HUES6 (cell line): ENCODE data around the gene POGLUT3.
A peak's percentile ranks its signal among the peaks of the same experiment; 100 is the strongest.

Experiments
- H3K27ac ChIP-seq: 2 replicates; pipeline ENCODE4 v1.7.0; 2013; ENCODE audit warnings: low read depth, mild to moderate bottlenecking, low read length, inconsistent platforms
- H3K27me3 ChIP-seq: 2 replicates; pipeline ENCODE4 v1.6.1; 2013; ENCODE audit warnings: low read length; ENCODE audit not compliant: control insufficient read depth, insufficient read depth
- H3K36me3 ChIP-seq: 2 replicates; pipeline ENCODE4 v1.6.1; 2013; ENCODE audit warnings: low read length; ENCODE audit not compliant: control insufficient read depth, insufficient read depth
- H3K4me1 ChIP-seq: 2 replicates; pipeline ENCODE4 v1.6.1; 2013; ENCODE audit warnings: low read length; ENCODE audit not compliant: control insufficient read depth, insufficient read depth
- H3K4me3 ChIP-seq: 2 replicates; pipeline ENCODE4 v1.5.1; 2013; ENCODE audit warnings: low read depth, low read length
- H3K9ac ChIP-seq: one replicate; pipeline ENCODE4 v1.6.1; 2013; ENCODE audit warnings: mild to moderate bottlenecking, low read length
- H3K9me3 ChIP-seq: 2 replicates; pipeline ENCODE4 v1.6.1; 2013; ENCODE audit warnings: low read depth, low read length; ENCODE audit not compliant: control insufficient read depth, insufficient read depth

POGLUT3 gene, protein sequence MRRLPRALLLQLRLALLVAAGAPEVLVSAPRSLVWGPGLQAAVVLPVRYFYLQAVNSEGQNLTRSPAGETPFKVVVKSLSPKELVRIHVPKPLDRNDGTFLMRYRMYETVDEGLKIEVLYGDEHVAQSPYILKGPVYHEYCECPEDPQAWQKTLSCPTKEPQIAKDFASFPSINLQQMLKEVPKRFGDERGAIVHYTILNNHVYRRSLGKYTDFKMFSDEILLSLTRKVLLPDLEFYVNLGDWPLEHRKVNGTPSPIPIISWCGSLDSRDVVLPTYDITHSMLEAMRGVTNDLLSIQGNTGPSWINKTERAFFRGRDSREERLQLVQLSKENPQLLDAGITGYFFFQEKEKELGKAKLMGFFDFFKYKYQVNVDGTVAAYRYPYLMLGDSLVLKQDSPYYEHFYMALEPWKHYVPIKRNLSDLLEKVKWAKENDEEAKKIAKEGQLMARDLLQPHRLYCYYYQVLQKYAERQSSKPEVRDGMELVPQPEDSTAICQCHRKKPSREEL

DNA sequence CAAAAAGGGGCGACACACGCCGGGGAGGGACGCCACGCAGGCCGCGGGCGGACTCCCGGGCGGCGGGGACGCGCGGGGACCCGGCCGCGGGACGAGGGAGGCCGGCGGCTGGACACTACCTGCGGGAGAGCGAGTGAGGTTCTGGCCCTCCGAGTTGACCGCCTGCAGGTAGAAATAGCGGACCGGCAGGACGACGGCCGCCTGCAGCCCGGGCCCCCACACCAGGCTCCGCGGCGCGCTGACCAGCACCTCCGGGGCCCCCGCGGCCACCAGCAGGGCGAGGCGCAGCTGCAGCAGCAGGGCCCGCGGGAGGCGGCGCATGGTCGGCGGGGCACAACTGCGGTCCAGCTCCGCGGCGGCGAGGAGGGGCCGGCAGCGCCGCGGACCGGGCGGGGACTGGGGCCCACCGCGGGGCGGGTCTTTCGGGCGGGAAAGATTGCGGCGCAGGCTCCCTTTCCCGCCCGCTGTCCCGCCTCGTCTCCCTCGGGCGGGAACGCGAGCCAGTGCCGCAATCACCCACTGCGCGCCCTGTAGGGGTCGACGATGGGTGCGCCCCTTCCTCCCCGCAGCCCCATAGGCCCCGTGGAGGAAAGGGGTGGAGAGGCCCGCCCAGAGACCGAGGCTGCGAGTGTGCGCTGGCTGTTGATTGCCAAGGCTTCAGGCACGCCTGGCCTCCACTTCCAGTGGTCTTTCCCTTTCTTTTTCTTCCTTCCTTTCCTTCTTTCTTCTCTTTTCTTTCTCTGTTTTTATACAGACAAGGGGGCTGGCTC, at the start of gene POGLUT3:
Gene POGLUT3, minus strand, starts transcription at position 339 of the 770 bp plus-strand sequence. Its CDS starts 18 bp downstream, at position 321.
- Histone ChIP-seq H3K4me1 (peaks cover 11% of the 10 kb centered on the region), H3K36me3 (no peaks in the 10 kb centered on the region), H3K4me3 (peak within 1 kb of the TSS; percentile 62), H3K27me3 (no peaks in the 10 kb centered on the region), H3K9ac (peak within 1 kb of the TSS; percentile 83), H3K27ac (peak within 1 kb of the TSS; percentile 32; the same call in 1 of the 2 replicates), H3K9me3 (no peaks in the 10 kb centered on the region)

- Histone ChIP-seq H3K27me3 (no peaks in the 10 kb centered on the region), H3K9ac (no peak overlapping the region), H3K36me3 (no peaks in the 10 kb centered on the region), H3K27ac (no peak overlapping the region), H3K9me3 (no peaks in the 10 kb centered on the region), H3K4me1 (no peaks in the 10 kb centered on the region), H3K4me3 (no peak overlapping the region)
Observed at GRCh38 chr11:108545909-108546501, 47.8 kb upstream of the POGLUT3 start.

DNA sequence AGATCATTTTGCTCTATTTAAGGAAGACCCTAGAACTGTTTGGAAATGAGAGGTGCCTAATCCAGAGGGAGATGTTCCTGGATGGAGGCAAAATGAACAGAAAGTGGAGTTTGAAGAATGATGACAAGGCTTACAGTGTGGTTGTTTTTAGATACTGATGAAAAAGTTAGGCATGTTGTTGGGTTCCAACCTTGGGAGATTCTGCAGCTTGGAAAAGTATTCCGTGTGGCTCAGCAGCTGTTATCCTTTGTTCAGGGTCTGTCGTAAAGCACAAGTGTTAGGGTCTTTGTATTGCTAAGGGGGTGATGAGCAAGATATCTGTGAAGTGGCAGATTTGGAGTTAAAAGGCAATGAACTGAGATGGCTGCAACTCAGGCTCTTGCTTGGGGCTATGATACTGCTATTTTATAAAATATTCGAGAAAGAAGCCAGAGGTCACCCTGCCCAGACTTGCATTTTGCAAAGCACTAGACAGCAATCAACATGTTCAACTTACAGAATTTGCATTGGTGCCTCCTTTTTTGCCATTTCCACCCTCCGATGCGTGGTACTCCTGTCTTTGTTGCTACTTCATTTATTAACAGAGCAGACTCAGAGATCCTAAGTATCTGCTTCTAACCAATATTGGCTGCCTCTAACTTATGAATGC, 45.3 kb upstream of the POGLUT3 start:
- no peaks in the 10 kb centered on the region for H3K36me3 ChIP-seq
- no peak overlapping the region for H3K27ac ChIP-seq
- H3K9ac ChIP-seq, result no peak overlapping the region
- H3K4me1 ChIP-seq, result peaks cover 6% of the 10 kb centered on the region; the same call in 1 of the 2 replicates
- no peak overlapping the region for H3K4me3 ChIP-seq
- H3K27me3 ChIP-seq, result no peaks in the 10 kb centered on the region
- no peaks in the 10 kb centered on the region for H3K9me3 ChIP-seq

DNA sequence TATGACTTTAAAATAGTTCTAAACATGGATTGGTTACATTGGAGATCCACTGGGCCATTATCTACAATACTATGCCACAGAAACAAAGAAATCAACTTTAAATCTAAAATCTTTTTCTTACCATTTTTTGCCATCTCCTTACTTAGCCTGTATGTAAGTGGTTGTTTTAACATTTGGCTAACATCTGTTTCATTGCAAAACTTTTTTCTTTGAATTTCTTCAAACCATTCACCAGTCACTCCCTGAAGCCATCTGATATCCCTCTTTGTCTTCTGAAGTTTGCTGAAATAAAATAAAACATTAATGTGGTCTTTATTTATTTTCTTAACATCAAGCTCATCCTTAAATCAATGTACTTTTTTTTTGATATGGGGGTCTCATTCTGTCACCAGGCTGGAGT, 43.3 kb upstream of the POGLUT3 start:
- H3K9ac ChIP-seq, result no peak overlapping the region
- no peaks in the 10 kb centered on the region for H3K36me3 ChIP-seq
- no peak overlapping the region for H3K27ac ChIP-seq
- no peaks in the 10 kb centered on the region for H3K27me3 ChIP-seq
- H3K4me3 ChIP-seq, result no peak overlapping the region
- H3K9me3 ChIP-seq, result no peaks in the 10 kb centered on the region
- H3K4me1 ChIP-seq, result peaks cover 12% of the 10 kb centered on the region; the same call in 1 of the 2 replicates

GRCh38 chr11:108538502-108538901, 40.3 kb upstream of the POGLUT3 start:
- no peaks in the 10 kb centered on the region for H3K27me3 ChIP-seq
- H3K27ac ChIP-seq, result no peak overlapping the region
- H3K9me3 ChIP-seq, result no peaks in the 10 kb centered on the region
- no peak overlapping the region for H3K9ac ChIP-seq
- H3K36me3 ChIP-seq, result no peaks in the 10 kb centered on the region
- H3K4me3 ChIP-seq, result no peak overlapping the region
- peaks cover 12% of the 10 kb centered on the region; the same call in 1 of the 2 replicates for H3K4me1 ChIP-seq

GRCh38 chr11:108538022-108538424, 39.8 kb upstream of the POGLUT3 start:
- H3K4me3 ChIP-seq, result no peak overlapping the region
- H3K4me1 ChIP-seq, result peaks cover 12% of the 10 kb centered on the region; the same call in 1 of the 2 replicates
- H3K36me3 ChIP-seq, result no peaks in the 10 kb centered on the region
- no peaks in the 10 kb centered on the region for H3K9me3 ChIP-seq
- no peak overlapping the region for H3K27ac ChIP-seq
- no peak overlapping the region for H3K9ac ChIP-seq
- no peaks in the 10 kb centered on the region for H3K27me3 ChIP-seq

DNA sequence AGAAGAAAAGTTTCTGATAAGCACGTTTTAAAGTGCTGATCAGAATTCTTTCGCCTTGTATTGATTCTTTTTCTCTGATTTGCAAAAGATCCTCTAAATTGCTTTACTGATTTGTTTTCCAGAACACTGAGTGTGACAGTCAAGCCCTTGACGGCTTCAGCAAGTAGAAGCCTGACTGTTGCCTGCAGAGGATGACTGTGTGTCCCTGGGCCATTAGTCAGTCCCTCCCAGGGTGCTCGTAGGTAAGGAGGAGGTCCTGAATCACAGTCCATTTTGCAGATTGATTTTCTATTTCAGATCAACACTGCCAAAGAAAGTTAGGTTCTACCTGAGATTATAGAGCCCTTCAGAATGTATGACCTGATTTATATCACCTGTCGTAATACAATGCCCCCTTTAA, 38.6 kb upstream of the POGLUT3 start:
- Histone ChIP-seq H3K4me3 (no peak overlapping the region), H3K9me3 (no peaks in the 10 kb centered on the region), H3K9ac (no peak overlapping the region), H3K4me1 (peaks cover 12% of the 10 kb centered on the region; the same call in 1 of the 2 replicates), H3K27me3 (no peaks in the 10 kb centered on the region), H3K27ac (no peak overlapping the region), H3K36me3 (no peaks in the 10 kb centered on the region)

DNA sequence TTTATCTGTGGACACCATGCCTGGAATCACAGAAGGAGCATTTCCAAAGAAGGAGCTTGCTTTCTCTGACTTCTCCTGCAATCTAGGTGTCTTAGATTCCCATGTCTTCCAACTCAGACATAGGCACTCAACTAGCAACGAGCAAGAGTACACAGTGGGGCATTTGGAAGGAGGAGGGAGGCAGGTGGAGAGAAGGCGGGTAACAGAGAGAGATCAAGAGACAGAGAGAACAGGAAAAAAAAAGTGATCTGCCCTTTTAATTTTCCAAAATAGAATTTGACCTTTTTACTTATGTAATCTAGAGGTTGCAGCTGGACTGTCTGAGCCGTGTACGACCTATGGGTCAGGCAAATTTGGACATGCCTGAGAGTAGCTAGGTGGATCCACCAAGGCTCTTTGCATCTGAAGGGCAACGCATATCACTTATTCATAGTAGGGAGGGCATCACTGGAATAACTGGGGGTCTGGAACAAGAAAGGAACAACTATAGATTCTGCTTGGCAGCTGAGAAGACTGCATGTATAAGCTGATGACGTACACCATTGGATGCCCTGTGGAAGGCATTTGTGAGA, 37.3 kb upstream of the POGLUT3 start:
- H3K9ac ChIP-seq, result no peak overlapping the region
- peaks cover 12% of the 10 kb centered on the region; the same call in 1 of the 2 replicates for H3K4me1 ChIP-seq
- no peak overlapping the region for H3K4me3 ChIP-seq
- no peaks in the 10 kb centered on the region for H3K9me3 ChIP-seq
- H3K36me3 ChIP-seq, result no peaks in the 10 kb centered on the region
- H3K27me3 ChIP-seq, result no peaks in the 10 kb centered on the region
- H3K27ac ChIP-seq, result no peak overlapping the region

- Histone ChIP-seq H3K9me3 (no peaks in the 10 kb centered on the region), H3K9ac (no peak overlapping the region), H3K4me1 (peaks cover 12% of the 10 kb centered on the region; the same call in 1 of the 2 replicates), H3K4me3 (no peak overlapping the region), H3K36me3 (no peaks in the 10 kb centered on the region), H3K27me3 (no peaks in the 10 kb centered on the region), H3K27ac (no peak overlapping the region)
Observed at GRCh38 chr11:108534274-108534882, 36.2 kb upstream of the POGLUT3 start.

GRCh38 chr11:108530426-108530825, 32.2 kb upstream of the POGLUT3 start:
- H3K4me1 ChIP-seq, result no peaks in the 10 kb centered on the region
- no peaks in the 10 kb centered on the region for H3K27me3 ChIP-seq
- H3K36me3 ChIP-seq, result no peaks in the 10 kb centered on the region
- H3K9ac ChIP-seq, result no peak overlapping the region
- no peak overlapping the region for H3K27ac ChIP-seq
- no peaks in the 10 kb centered on the region for H3K9me3 ChIP-seq
- H3K4me3 ChIP-seq, result no peak overlapping the region
